OCI-M2 (cell line): ENCODE data around the gene KRT14.
"Not testable (repeated sequence)": the region's sequence is repeated elsewhere in the genome, so short reads cannot be mapped to it uniquely, and the experiment has no call there.

ENCODE experiments used
- DNase-seq: peaks from one replicate; lab custom pipeline; 2025; ENCODE audit not compliant: unreplicated experiment; lab: John Stamatoyannopoulos, UW

The KRT14 gene

GRCh38 chr17:41610061-41610517, 23.4 kb upstream of the KRT14 start:
- DNase-seq: not testable (repeated sequence)

DNA sequence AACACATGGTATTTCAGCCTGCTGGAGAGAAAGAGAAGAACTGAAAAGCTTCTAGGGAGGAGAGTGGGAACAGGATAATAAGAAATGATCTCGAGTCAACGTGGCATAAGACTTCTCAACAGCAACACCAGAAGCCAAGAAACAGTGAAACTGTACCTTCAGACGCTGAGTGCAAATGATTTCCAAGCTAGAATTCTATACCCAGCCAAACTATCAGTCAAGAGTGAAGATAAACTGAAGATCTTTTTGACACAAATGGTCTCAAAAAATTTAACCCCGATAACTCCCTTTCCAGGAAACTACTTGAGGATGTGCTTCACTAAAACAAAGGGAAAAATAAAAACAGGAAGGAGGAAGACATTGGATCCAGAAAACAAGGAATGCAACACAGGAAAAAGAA, 20.2 kb upstream of the KRT14 start:
- not testable (repeated sequence) for DNase-seq

DNA sequence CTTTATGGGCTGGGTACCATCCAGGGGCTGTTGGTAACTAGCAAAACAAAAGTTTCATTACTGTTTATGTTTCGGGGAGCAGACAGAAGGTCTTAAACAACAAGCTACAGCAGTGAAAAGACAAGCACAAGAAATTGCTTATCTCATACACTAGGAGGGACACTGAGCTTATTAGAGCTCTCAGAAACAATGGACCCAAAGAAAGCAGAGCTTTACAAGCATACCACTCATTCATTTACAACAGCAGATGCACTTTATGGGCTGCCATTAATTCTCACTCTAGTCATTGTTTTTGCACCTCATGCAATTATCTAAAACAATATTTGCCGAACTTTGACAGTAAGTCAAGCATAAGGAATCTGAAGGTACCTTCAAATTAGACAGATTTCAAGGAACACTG, 15.8 kb upstream of the KRT14 start:
- no peak for DNase-seq

- DNase-seq: no peak
Measured at GRCh38 chr17:41600318-41600717, 13.6 kb upstream of the KRT14 start.

DNA sequence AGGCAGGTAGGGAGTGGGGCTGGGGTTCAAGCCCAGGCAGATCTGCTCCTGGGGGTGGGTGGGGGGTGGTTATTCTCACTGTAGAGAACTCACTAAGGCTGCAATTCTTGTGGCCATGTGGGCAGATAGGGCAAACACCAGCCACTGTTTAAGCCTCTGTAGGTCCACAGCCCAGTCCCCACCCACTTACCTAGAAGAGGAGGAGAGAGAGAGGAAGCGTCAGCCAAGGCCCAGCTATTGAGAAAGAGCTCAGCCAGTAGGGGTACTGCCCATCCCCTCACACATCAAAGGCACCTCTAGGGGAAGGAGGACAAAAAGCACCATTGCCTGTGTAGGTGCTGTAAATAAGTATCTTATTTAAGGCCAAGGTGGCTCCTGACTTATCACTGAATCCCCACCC, 13.0 kb upstream of the KRT14 start:
- no peak for DNase-seq

DNA sequence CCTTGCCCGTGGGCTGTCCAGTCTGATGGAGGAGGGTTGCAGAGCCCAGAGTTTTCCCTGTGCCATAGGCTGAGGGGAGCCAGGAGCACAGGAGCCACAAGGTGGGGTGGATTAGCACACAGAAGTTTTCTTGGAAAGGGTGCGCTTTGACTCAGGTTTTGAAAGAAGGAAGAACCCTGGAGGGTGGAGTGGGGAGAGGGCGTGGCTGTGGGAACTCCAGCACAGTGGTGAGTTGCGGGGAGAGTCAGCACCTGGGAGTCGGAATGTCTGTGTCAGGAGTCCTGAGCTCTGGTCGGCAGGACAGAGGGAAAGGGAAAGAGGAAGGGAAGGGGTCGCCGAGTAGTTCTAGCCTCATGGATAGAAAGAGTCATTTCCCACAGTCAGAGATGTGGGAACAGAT, 8.9 kb upstream of the KRT14 start:
- no peak for DNase-seq

DNA sequence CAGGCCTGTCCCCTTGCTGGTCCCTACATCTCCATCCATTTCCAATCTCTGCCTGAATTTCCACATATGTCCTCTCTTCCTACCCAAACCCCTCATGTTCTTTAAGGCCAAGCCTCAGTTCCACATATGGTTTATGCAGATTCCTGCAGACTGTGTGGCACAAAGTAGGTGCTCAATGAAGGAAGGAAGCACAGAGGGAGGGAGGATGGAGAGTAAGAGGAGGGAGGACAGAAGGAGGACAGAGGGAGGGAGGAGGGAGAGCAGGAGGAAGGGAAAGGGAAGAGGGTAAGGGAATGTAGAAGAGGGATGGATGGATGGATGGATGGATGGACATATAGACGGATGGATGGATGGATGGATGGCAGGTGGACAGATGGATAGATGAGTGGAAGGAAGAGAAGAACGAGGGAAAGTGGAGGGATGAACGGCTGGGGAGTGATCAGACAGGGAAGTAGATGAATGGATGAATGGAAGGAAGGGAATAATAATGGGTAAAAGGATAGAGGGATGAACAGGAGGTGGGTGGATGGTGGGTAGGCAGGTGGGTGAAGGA, 7.7 kb upstream of the KRT14 start:
- no peak for DNase-seq

GRCh38 chr17:41593306-41593981, 6.7 kb upstream of the KRT14 start:
- no peak for DNase-seq

DNA sequence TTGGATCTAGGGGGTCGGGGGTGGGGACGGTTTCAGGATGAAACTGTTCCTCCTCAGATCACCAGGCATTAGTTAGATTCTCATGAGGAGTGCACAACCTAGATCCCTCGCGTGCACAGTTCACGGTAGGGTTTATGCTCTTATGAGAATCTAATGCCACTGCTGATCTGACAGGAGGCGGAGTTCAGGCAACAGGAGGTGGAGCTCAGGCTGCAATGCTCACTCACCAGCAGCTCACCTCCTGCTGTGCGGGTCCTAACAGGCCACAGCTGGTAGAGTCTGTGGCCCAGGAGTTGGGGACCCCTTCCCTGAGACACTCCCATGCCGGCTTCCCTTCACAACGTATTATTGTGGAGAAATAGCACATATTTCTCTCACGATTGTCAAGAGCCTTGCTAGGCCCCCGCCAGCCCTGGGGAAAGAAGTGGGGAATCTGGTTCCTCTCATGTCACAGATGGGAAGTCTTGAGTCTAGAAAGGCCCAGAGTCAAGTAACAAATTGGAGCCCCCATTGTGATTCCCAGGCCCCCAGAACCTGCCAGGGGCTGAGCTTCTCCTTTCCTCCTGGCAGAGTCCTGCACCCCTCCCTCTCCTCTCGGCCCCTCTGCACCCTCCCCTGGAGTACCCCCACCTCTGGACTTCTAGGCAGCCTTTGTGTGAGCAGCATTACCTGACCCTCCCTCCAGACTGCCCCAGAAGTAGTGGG, 6.1 kb upstream of the KRT14 start:
- DNase-seq: no peak

- no peak for DNase-seq
Measured at GRCh38 chr17:41589301-41589700, 2.6 kb upstream of the KRT14 start.

GRCh38 chr17:41588126-41588810, 1.6 kb upstream of the KRT14 start:
- no peak for DNase-seq

- no peak for DNase-seq
Measured at GRCh38 chr17:41585301-41586056, 1.2 kb downstream of the KRT14 start.

- DNase-seq: not testable (repeated sequence)
Measured at GRCh38 chr17:41584331-41584927, 2.3 kb downstream of the KRT14 start.

DNA sequence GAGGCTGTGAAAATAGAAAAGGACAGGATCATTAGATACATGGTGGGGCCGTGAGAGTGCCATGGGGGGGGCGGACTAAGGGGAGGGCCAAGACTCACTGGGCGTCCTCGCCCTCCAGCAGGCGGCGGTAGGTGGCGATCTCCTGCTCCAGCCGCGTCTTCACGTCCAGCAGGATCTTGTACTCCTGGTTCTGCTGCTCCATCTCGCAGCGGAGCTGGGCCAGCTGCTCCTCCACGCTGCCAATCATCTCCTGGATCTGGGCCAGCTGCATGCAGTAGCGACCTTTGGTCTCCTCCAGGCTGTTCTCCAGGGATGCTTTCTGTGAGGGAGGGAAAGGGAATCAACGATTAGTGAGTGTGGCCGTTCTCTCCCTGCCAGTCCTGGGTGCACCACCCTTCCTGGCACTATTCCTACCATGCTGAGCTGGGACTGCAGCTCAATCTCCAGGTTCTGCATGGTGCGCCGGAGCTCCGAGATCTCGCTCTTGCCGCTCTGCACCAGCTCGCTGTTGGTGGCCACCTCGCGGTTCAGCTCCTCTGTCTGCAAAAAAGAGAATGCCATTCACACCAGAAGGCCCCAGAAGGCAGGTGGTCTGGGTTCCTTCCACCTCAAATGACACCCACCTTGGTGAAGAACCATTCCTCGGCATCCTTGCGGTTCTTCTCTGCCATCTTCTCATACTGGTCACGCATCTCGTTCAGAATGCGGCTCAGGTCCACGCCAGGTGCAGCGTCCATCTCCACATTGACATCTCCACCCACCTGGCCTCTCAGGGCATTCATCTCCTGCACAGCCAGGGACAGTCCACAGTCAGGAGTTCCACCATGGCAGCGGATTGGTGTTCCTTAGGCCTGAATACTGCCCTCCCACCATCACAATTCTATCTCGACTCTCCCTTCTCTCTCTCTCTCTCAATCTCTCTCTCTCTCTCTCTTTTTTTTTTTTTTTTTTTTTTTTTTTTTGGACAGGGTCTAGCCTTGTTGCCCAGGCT, 3.3 kb downstream of the KRT14 start:
- no peak for DNase-seq

GRCh38 chr17:41582061-41582968, 4.4 kb downstream of the KRT14 start:
- not testable (repeated sequence) for DNase-seq

- DNase-seq: no peak
Measured at GRCh38 chr17:41581366-41582060, 5.2 kb downstream of the KRT14 start.

DNA sequence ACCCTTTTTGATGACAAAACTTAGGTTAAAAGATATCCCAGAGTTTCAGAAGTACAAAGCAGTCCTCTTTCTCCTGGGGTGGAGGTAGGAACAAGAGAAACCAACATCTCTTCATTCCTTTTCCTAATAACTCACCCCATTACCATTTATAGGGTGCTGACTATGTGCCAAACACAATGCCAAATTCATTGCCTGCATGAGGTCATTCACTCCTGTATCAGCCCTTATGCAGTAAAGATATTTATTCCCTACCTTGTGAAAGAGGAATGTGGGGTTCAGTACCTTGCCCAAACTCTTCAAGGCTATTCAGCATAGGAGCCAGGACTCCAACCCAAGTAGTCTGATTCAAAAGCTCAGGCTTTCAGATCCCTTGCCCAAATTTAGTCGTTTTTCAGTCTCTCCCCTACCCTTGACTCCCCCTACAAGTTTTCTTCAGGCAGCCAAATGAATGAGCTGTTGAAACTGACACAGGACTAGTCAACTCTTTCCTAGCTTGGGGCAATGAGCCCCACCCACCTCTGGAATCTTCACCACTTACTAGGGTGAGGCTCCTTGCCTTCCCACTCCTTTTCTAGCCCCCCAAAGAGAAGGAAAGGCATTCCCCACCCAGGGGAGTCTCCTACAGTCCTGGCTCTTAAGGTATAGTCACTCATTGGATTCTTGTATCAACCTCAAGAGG, 5.9 kb downstream of the KRT14 start:
- DNase-seq: no peak
